HG03565 (cell line): Measurements from ENCODE around the gene OCEL1.

Source experiments
- ATAC-seq: cut with Tn5 transposase; IDR thresholded peaks from one replicate; pipeline ENCODE4 v1.9.1; 2021; ENCODE audit warnings: mild to moderate bottlenecking, moderate library complexity; ENCODE audit not compliant: unreplicated experiment

Gene OCEL1

DNA sequence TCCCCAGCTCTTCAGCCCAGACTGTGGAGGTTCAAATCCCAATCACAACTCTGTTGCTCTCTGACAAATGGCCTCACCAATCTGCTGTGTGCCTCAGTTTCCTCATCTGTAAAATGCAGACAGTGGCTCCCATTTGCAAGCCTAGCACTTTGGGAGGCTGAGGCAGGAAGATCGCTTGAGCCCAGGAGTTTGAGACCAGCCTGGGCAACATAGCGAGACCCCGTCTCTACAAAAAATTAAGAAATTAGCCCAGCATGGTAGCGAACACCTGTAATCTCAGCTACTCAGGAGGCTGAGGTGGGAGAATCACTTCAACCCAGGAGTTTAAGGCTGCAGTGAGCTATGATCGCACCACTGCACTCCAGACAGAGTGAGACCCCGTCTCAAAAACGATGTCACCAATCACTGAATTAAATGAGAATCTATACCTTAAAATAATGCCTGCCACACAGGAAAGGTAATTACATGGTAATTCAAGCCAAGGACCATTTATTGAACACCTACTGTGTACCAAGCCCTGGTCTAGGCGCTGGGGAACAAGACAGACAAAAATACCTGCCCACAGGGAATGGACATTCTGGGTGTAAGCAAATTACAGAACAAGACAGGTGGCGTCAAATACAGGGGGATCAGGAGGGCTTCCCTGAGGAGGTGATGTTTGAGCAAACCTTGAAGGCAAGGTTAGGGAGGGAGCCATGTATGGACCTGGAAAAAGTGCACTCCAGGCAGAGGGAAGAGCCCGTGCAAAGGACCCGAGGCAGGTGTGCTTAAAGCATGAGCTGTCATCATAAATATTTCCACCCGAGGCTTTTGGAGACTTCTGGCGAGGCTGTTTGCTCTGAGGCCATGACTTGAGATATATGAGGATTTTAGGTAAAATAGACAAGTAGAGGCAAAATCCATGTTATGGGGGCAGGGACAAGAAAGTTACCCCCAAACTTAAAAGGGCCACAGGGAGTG, 12.0 kb downstream of the OCEL1 start:
- no peak for ATAC-seq

DNA sequence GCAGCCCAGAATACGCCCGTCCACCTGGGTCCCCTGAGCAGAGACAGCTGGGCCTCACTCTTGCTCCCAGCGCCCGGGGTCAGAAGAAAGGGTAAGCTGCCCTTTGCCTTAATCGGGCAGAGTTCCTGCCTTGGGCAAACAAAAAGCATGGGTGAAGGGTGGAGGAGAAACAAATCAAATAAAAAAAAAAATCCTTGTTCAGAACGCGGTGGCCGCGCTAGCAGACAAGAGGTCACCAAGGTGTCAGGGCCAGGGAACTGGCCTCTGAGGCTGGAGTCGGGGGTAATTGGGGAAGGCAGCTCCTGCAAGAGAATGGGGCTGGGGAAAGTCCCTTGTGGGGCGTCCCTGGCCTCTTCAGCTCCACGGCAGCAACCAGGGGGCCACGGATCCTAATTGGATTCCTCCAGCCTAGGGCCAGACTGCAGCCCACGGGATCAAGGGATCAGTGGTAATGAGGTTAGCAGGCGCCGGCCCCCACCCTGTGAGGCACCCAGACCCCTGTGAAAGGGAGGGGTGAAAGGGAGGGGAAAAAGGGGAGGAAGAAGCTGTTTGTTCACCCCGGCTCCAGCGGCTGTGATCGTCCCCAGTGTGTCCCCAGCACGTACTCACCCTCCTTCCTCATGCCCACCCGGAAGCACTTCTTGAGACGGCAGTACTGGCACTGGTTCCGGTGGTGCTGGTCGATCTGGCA, 14.2 kb downstream of the OCEL1 start:
- no peak for ATAC-seq

DNA sequence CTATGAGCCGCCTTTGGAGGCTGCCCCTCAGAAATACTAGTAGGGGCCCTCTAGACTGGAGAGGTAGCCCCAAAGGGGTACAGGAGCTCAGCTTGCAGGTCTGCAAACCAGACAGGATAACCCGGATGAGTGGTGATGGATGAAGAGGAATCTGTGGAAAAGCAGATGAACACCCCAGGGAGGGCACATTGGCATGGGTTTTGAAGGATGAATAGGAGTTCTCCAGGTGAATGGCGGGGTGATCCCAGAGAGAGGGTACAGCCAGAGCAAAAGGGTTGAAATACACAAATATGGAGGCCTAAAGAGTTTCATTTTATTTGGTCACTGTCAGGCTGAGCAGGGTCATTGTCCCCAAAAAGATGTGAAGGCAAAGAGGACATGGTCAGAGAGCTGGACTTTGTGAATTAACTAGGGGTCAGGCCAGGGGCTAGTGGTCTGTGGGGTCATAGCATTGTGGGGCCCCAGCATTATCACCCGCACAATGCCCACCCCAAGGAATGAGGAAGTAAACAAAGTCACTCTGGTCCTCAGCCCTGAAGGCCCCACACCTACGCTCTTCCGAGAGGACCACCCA, 14.9 kb downstream of the OCEL1 start:
- no peak for ATAC-seq

DNA sequence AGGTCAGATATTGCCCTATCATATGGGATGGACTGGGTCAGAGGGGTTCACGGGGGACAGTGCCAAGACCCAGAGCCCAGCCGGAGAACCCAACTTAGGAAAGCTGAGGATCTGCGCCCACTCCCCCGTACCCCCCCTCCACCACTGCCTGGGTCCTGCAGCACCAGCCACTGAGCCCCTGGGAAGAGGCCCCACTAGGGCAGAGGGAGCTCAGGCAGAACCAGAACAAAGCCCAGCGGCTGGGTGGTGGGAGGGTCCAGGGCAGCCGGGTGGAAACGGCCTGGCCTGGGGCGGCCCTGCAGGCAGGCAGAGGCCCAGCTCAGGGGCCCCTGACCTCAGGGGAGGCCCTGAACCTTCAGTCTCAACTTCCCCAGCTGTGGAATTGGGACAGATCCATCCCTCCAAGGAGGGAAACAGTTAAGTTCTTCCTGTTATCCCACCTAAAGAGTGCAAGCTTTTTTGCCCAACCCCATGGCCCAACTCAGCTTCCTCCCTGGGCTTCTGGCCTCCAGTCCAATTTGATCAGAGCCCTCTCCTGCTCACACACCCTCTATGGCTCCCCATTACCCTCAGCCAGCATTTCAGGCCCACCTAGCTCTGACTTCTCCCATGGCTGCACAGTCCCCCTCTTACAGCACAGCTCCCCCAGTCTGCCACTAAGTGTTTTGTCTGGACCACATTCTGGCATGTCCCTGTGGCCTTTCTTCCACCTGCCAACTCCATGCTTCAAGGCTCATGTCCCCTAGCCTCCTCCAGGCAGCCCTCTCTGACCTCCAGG, 16.6 kb downstream of the OCEL1 start:
- no peak for ATAC-seq

DNA sequence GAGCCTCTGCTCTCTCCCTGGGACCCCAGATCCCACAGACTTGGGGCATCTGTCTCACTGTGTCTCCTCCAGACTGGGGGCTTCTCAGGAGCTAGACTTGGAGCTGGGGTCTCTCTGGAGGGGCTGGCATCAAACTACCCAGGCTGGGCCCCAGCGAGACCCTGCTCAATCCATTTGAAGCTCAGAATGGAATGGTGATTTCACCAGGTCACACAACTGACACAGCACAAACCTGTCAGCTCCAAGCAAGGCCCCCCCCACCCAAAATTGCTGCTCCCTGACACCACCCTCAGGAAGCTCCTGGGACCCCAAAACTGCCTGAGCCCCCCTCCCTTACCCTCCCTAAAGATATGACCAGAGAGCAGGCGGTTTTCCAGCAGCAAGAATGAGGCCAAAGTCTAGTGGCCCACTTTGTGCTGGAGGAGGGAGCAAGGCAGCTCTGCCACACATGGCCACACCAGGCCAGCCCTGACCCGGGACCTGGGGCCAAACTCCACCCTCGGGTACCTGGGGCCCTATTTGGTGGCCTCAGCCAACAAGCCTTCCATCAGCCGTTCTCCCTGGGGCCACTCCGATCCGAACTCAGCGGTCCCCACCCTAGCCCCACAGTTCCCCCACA, 17.3 kb downstream of the OCEL1 start:
- ATAC-seq, result no peak

DNA sequence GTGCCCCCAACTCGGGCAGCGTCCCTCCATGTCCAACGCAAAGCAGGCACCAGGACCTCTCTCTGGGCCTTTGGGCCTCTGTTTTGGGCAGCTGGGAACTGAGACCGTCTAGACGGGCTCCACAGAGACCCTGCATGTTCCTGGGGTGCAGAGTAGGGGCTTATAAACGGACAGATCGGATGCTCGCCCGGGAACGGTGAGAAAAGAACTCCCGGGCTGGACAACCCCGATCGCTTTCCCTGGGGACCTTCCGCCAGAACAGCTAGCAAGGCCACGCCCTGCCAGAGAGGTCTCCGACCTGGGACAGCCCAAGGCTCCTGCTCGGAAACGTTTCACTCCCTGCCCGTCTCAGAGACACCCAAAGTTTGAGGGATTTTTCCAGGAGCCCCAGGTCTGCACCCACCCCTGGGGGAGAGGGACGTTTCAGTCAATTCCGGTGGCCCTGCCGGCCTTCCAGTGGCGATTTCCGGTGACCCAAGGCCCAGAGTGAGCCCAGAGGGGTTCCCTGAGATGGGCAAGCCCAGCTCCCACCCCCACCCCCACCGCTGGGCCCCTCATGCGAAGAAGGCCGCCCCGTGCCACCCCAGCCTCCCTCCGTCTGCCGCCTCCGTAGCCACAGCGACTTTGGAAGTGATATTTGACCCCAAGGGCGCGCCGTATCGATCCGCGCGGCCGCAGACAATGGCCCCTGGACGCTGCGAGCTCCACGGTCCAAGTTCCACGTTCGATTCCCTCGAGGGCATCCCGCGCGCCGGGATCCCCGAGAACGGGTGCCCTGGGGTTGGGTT, 18.0 kb downstream of the OCEL1 start:
- no peak for ATAC-seq

DNA sequence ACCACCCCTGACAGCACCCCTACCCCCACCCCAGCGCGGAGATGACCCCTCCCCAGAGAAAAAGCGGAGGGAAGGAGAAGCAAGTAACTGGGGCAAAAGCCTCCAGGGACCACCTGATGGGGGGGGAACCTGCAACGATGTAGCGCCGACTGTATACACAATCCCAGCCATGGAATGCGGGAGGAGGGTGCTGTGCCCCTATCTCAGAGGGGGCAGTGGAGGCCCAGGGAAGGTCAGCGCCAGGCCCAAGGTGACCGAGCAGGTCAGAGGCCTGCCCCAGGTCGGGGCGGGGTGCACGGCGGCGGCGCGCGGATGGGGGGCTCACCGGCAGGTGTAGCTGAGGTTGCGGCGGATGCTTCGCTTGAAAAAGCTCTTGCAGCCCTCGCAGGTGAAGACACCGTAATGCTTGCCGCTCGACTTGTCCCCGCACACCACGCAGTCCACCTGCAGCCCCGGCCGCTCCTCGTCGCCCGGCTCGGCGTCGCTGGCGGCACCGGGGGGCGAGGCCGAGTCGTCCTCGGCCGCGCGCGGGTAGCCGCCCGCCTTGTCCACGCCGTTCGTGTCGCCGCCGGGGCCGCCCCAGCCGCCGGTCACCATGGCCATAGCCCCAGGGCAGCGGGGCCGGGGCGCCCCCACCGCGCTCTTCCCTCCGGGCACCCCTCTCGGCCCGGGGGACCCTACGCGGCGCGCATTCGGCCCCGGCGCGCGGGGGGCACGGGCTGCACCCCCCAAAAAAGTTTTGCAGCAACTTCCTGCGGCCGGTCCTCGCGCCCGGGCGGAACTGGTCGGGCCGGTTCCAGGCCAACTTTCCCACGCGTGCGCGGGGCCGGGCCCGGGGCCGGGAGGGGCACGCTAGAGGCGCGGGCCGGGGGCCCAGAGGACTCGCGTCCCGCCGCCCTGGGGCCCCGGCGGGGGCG, 18.9 kb downstream of the OCEL1 start:
- ATAC-seq, result no peak

DNA sequence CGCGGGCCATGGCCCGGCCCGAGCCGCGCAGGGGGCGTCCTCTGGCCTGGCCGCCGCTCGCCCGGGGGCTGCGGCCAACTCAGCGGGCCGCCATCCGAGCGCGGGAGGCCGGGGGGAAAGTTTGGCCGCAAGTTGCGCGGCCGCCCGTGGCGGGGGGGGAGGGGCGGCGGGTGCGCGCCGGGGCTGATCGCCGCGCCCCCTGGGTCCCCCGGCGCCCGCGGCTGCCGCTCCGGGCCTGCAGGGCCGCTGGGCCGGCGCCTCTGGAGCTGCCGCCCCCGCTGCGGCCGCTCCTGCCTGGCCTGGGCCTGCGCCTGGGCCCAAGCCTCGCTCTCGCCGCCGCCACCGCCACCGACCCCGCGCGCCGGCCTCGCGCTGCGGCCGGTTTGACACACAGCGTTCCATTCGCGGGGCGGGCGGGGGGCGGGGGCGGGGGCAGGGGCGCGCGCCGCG, 19.5 kb downstream of the OCEL1 start, which contains the start of gene NR2F6:
Gene NR2F6 (minus strand): TSS at position 385 of the 450 bp plus-strand sequence. CDS start 699 bp downstream, outside the sequence.
- no peak for ATAC-seq

DNA sequence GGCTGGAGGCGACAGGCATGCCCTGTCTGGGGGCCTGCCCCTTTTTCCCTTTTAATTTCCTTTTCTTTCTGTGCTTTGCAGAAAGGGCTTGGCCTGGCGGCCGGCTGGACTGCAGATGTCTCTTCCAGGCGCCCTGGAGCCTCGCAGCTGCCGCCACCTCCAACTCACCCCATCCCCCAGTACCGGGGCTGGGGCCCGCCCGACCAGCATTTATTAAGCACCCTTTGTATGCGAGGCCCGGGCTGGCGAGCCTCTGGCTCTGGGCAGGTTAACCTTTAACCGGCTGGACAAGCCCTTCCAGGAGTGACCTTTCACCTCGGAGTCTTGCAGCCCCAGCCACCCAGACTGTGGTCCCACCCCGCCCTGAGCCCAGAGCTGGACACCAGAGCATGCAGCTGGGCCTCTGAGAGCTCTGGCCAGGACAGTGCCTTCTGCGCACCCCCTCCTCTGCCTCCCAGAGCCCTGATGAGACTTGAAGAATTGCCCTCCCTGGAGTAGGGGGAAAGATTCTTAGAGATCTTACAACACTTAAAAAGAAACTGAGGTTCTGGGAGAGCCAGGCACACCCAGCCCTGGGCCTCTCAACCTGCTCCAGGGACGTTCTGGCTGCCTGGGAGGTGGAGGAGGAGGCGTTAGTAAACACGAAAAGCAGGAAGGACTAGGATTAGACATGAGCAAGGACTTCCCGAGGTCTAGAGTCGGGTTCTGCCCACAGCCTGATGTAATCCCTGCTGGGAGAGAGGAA, 20.8 kb downstream of the OCEL1 start:
- ATAC-seq, result no peak

DNA sequence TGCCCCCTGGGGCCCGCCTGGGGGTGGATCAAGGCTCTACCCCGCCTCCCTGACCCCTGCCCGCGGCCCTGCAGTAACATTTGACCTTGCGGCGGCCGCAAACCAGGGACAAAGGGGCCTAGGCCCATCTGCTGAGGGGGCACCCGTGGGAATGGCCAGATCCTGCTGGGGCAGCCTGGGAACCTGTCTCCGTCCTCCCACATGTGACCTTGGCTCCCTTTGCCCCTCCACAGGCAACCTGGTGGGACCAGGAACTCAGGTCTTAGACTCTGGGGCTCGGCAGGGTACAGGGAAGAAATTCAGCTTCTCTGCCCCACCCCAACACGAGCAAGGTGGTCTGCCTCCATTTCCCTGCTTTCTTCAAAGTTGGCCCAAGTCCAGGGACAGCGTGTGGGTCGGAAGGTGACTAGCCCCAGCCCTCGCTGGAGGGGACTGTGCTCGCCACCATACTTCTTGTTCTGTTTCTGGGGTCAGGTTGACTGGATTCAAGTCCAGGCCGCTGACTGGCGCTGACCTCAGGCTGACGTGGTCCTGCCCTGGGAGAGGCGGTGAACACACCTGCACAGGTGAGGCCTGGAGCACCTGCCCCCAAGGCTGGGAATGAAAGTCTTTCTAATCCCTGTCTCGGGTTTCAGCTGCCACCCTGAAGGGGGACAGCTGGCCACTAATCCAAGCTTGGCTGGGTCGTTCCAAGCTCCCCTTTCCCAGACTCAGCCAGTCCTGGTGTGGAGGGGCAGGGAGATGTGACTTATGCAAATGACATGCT, 22.2 kb downstream of the OCEL1 start:
- no peak for ATAC-seq

DNA sequence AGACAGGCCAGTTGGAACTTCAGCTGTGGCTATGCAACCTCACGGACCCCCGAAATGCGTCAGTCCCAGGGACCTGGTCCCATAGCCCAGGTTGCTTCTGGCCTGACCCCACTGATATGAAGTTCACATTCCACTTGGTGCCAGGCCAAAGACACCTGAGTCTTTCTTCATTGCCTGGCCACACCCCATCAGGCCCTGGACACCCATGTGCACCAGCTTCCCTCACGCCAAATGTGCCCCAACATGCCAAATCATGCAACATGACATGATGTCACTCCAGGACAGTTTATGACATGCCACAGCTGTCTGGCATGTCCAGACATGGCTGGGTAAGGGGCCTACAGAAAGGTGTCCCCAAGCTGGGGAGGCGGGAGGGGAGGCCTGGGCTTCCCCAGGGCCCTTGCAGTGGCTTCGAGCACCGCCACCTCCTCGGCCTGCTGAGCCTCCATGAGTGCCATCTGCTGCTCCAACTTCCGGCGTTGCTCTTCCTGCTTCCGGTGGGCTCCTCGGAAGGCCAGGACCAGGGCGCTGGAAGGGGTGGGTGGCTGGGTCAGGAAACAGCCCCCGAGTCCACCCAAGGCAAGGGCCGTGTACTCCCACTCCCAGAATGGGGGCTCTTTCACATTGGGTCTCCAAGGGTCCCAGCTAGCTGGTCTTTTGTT, 24.0 kb downstream of the OCEL1 start:
- ATAC-seq, result no peak

DNA sequence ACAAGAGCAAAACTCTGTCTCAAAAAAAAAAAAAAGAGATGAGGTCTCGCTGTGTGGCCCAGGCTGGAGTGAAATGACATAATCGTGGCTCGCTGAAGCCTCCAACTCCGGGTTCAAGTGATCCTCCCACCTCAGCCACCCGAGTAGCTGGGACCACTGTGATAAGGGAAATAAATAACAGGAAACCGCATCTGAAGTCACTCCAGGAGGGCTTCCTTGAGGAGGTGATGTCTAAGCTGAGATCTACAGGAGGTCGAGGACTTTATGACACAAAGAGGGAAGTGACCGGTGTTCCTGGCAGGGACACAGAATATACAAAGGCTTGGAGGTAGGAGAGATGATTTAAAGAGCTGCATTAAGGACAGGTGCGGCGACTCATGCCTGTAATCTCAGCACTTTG, 28.6 kb downstream of the OCEL1 start:
- no peak for ATAC-seq

DNA sequence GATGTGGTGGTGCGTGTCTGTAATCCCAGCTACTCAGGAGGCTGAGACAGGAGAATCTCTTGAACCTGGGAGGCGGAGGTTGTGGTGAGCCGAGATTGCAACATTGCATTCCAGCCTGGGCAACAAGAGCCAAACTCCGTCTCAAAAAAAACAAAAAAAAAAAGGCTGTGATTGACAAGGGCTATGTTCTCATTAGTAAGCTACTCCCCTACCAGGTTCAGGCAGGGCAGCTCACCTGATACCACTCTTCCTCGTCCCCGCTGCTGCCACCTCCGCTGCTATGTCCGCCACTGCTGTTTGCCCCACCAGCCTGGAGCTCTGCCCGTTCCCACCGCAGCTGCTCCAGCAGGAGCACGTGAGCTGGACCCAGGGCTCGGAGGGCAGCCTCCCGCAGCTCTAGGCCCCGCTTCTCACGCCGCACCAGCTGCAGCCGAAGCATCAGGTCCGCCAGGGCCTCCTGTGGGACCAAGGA, 29.2 kb downstream of the OCEL1 start:
- no peak for ATAC-seq

DNA sequence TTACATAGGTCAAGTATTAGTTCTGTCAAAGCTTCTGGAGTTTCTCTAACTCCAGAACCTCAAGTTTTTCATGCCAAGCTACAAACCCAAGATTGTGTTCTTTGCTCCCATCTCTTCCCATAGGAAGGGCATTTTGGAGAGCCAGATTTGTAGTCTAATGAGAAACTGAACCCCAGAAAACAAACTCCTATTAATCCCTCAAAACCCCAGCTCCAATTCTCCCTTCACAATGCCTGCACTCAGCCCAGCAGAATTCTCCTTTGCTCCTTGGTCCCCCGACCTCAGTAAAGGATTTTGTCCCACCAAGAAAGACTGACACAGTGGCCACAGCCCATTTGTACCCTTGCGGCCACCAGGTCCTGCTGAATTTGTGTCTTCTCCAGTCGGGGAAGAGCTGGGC, 30.1 kb downstream of the OCEL1 start:
- ATAC-seq, result no peak

DNA sequence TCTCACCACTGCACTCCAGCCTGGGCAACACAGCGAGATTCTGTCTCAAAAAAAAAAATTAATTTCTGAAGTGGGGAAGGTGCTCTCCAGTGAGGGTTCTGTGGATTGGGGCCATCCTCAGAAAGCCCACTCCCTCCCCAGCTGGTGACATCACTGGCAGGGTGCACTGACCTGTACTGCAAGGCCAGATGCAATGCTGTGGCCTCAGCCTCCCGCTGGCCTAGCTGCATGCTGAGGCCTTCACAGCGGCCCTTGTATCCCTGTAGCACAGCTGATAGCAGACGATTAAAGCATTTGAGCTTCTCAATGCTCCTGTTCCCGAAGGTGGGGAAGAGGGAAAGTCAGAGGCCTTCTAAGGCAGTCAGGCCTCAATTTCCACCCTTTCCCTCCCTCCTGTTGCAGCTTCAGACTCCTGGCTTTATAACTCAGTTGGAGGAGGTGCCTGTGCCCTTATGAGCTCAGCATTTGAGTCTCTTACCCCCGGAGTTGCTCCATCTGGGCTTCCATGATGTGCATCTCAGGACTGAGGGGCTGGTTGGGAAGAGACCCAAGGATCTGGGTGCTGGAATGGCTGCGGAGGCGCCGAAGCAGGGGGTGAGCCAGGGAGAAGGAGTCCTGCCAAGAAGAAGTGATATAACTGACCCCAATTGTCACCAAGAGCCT, 33.2 kb downstream of the OCEL1 start:
- ATAC-seq, result no peak

DNA sequence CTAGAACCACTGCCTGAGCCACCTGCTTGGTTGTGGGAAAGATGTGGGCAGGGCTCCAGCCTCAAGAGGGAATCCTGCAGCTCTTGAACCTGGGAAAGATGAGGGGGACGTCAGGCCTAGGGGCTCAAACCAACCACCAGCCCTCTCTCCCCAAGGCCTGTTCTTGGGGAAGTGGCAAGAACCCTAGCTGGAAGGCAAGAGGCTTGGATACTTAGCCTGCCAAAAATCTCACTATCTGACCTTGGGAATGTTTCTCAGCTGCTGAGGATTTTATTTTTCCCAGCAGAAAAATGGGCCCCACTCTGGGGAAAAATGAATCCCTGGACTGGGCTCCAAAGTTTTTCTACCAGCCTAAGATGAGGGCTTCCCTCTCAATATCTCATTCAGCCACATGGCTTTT, 33.9 kb downstream of the OCEL1 start:
- ATAC-seq, result no peak
